K562 treated with DMSO at 1 percent for 12 hours (cell line): ENCODE data around the gene LGI2. TPM values are rescaled to one million over a fixed set of nuclear protein-coding genes. Genes with fewer than 3 reads are reported as not detected.

ENCODE experiments used
- total RNA-seq: library from RNA; unstranded; fragments of 300-600 nt; gene quantifications from 2 replicates; pipeline ENCODE4 v1.2.3, GENCODE V29; 2022; ENCODE audit not compliant: insufficient read depth

Gene LGI2, protein sequence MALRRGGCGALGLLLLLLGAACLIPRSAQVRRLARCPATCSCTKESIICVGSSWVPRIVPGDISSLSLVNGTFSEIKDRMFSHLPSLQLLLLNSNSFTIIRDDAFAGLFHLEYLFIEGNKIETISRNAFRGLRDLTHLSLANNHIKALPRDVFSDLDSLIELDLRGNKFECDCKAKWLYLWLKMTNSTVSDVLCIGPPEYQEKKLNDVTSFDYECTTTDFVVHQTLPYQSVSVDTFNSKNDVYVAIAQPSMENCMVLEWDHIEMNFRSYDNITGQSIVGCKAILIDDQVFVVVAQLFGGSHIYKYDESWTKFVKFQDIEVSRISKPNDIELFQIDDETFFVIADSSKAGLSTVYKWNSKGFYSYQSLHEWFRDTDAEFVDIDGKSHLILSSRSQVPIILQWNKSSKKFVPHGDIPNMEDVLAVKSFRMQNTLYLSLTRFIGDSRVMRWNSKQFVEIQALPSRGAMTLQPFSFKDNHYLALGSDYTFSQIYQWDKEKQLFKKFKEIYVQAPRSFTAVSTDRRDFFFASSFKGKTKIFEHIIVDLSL
- not detected in 2 replicates for total RNA-seq

DNA sequence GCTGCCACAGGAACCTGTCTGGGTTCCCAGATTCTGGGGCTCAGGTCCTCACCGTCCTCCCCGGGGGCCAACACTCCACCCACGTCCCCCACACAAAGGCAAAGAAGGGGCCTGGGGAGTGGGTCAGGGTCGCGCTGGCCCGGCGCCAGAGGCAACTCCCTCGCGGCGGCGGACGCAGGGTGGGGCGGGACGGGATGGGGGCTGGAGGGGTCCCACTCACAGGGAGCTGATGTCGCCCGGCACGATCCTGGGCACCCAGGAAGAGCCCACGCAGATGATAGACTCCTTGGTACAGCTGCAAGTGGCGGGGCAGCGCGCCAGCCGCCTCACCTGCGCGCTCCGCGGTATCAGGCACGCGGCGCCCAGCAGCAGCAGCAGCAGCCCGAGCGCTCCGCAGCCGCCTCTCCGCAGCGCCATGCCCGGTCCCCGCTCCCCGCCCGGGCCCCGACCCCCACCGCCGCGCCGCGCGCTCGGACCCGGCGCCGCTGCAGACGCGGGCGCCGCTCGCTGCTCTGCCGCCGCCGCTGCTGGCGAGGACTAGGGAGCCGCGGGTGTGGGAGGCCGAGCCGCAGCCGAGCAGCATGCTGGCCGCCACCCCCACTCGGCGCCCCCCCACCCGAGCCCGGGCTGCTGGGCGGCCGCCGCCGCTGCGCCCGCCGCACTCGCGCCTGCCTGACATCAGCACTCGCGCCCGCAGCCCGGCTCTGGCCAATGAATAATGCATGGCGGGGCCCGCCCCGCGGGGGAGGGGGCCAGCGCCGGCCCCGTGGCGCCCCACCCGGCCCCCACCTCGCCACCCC, at the start of gene LGI2:
Gene LGI2, minus strand, starts transcription at position 670 of the 800 bp plus-strand sequence. Its CDS starts 253 bp downstream, at position 417.

Other genes with a start within 250 kb of the LGI2 start
- not detected in 2 replicates for gene SOD3, start 235.4 kb downstream of the LGI2 start, total RNA-seq
- not detected in 2 replicates for gene CCDC149, start 117.9 kb downstream of the LGI2 start, total RNA-seq
- 2.4 and 6.9 TPM in 2 replicates for gene SEPSECS, start 129.5 kb upstream of the LGI2 start, total RNA-seq
- gene PI4K2B, start 203.1 kb upstream of the LGI2 start, total RNA-seq = 4.9 and 14.6 TPM in 2 replicates